HPDE6-E6E7 (cell line): ENCODE results near the gene FARS2.

Experiments
- DNase-seq: peaks from one replicate; pipeline ENCODE4 v3.0.0; 2011; ENCODE audit warnings: missing footprints; ENCODE audit errors: extremely low spot score

The FARS2 gene

DNA sequence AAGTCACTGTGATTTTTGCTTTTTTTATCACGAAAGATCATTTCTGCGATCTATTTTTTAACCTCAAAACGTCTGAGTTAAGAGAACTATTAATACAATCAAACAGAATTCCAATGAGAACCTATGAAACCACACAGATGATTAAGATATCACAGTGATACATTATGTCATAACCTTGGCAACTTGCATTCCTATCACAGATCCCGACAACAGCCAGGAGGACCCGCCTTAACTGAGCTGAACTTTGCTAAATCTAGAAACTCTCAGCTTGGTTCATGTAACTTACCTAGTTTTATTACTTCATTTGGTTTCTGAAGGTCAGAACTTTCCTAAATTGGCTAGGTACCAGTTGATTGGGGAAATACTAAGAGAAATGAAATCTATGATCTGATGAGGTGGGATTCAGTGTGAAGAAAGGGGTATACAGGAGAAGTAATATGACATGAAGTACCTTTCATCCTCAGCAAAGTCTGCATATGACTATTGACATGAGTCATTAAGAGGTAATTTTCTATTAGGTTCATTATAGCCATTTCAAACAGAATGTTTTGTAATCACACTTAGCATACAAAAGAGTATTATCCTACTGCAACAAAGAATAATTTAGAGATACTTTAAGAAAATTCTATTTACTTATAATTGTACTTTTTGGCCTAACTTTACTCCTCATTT is 11.7 kb upstream of the FARS2 start:
- peak; percentile 37 for DNase-seq

DNA sequence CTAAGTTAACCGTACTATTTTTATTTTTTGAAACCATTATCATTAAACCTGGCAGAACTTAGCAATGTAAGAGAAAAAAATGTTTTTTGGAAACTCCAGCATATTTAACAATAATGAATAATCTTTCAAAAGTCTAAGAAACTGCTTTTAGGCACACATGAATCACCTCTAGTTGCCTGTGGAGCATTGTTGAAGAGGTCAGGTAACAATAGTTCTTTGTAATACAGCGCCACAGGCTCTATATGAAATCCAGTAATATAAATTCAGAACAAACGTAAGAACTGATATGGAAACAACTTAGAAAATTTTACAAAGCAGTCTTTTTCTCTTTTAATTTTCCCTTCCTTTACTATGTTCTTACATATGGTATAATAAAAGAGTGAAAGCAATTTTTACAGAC is 10.9 kb upstream of the FARS2 start:
- DNase-seq: no peak

DNA sequence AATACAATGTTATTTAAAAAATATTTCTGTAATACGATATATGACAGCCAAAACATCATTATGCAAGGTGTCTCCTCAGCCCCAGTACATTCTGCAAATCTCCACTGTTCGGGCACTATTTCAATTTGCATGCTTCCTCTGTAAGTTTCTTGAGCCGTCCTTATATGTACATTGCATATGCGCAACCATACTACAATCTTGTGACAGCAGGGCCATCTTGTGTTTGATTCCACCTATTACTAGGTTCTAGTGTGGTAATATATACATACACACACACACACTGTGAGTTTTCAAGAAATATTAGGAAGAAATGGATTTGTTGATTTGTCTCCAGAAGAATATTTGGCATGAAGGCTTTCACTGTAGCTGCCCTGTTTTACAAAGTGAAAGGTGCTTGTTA is 10.4 kb upstream of the FARS2 start:
- DNase-seq: no peak

DNA sequence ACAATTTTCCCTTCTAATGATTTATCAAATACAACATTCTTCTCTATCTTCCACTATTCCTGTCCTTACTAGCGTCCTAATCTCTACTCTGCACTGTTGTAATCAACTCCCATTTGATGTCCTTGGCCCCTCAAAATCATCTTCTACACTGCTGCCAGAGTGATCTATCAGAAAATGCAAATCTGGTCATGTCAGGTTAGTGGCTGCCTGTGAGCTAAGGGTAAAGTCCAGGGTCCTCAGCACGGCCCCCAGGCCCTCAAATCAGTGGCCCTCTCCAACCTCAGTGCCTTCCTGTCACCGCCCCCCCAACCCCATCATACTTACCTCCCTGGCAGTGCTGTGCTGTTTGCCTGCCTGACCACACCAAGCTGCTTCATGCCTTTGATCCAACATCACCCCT is 4.4 kb upstream of the FARS2 start:
- no peak for DNase-seq

DNA sequence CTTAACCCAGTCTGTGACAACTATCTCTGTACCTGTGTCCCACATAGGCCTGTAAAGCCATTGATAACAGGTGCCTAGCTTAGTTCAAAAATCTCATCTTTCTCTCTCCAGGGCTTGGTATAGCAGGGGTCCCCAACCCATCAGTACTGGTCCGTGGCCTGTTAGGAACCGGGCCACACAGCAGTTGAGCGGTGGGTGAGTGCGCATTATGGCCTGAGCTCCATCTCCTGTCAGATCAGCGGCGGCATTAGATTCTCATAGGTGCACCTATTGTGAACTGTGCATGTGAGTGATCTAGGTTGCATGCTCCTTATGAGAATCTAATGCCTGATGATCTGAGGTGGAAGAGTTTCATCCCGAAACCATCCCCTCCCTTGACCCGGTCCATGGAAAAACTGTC is 3.9 kb upstream of the FARS2 start:
- DNase-seq: no peak

DNA sequence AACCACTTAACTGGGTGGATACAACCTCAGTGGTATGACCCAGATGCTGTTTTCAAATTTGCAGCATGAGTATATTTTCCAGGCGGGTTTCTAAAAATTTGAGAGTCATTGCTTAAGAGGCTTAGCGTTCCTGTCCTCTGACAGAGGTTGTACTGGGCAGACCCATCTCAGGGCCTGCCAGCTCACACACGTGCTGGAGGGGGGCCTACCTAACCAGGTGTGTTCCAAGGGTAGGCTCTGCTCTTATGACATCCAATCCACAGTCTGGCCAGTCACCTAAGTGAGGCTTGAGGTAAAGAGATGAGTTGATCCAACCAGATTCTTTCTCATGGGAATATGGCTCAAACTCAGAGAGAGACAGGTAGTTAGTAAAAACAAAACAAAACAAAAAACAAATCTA is 1.9 kb upstream of the FARS2 start:
- no peak for DNase-seq

DNA sequence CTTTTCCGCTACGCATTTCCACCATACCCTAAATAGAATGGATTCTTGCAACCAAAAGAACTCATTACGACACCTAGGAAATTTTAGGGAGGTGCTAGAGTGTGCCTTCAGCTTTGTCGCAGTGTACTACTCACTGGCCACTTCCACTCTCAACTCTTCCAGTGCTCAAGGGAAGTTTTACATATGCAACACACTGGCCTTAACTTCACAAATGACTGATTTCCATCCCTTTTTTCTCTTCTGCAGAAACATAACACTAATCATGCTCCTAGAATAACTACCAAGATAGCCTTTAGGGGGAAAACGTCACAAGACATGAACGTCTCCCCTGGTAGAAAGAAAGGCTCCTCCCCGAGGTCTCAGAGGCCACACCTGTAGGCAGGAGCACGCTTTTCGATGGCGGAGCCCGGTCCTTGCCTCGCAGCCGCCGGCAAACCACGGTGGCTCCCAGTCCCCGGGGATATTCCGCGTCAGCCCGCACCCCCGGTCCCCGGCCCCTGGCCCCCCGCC is 1.1 kb upstream of the FARS2 start:
- DNase-seq: peak; percentile 91

DNA sequence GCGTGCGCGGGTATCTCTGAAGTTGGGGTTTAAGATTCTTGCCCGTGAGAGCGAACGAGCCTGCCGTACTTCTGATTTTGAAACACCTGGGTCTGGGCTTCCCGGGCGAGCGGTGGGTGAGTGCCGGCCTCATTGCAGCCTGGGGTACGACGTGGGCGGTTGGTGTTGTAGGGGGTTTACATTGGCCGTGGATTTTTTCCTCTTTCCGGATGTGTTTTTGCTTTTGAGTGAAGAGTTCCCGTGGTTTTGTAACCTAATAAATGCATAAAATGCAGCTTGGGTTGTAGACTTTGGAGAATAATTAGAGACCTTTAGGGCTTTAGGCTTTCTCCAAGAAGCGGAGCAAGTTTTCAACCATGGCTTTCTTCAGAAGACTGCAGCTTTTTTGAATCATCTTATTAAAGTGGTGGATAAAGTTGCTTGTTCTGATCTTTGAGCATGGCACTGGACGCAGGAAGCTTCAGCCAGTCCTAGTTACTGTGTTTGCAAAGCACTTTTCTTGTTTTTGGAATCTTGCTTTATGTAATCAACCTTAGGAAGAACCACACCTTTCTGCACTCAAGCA is 314 bp downstream of the FARS2 start:
- no peak for DNase-seq

DNA sequence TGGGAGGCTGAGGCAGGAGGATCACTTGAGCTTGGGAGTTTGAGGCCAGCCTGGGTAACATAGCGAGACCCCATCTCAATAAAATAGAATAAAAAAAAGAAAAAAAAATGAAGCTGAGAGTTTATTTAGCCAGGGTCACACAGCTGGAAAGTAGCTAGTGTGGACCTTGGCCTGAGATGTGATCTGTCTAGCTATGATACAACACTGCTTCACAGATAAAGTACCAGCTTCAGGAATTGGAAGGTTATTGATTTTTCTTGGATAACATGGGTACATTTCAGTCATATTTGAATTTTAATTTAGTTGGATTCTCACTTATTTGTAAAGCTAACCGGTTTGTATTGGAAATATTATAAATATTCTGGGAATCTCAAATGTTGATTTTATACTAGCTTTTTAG is 5.1 kb downstream of the FARS2 start:
- no peak for DNase-seq

DNA sequence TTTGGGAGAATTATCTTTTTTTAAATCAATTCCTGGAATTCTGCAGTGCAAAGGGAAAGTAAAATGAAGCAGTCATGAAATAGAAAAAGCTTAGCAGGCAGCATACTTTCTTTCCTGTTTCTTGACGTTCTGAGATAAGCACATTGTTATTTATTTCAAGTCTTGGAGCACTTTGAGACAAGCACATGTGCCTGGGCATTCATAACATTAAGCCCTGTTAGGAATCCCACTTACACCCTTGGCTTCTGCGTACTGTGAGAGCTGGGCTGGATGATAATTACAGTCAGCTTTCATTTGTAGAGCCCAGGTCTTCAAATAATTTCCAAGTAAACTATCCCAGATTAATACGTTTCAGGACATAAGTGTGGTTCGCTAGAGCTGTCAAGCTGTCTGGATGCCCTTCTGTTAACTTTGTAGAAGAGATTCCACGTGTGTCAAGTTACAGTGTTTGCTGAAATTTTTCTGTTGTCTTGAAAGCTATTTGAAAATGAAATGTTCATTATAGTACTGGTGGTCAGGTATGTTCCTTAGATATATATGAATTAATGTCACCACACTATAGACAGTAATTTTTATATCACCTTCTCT is 8.9 kb downstream of the FARS2 start:
- no peak for DNase-seq

DNA sequence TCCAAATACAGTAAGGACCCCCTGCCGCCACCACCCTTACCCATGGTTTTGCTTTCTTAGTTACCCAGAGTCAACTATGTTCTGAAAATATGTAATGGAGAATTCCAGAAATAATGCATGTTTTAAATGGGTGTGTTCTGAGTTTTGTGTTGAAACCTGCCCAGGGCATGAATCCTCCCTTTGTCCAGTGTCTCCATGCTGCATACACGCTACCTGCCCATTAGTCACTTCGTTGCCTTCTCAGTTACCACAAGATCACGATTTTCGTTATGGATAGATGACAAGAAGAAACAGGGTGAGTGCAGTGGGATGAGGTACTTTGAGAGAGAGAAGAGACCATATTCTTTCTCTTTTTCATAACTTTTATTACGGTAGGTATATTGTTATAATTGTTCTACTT is 10.6 kb downstream of the FARS2 start:
- DNase-seq: peak; percentile 66

DNA sequence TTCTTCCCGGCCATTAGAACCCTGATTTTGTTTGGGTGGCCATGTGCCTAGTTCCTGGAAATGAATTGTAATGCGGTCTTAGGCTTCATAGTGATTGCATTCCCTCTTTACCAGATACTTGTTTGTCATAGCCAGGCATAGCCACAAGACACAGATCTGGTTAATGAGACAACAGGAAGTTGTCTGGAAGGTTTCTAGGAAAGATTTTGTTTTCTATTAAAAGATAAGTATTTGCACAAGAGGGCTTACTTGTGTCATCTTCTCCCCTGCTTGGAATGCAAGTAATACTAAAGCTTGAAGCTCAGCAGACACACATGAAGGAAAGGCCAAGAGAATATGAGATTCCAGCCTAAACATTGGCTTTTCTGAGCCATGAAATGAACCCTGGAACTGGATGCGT is 12.9 kb downstream of the FARS2 start:
- no peak for DNase-seq

DNA sequence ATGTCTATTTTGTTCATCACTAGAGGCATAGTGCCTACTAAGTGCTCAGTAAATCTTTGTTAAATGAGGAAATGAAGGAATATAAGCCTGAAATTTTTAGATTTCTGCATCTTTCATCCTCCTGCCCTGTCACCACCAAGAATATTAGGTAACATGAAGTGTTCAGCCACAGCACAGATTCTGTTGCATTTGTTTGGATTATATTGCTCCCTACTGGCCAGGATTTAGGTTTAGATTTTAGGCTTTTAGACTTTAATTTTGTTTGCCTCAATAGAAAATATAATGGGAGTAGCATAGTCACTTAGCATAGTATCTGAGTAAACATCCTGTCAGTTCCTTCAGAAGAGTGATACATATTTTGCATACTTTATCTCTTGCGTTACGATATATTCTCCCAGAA is 14.2 kb downstream of the FARS2 start:
- no peak for DNase-seq

DNA sequence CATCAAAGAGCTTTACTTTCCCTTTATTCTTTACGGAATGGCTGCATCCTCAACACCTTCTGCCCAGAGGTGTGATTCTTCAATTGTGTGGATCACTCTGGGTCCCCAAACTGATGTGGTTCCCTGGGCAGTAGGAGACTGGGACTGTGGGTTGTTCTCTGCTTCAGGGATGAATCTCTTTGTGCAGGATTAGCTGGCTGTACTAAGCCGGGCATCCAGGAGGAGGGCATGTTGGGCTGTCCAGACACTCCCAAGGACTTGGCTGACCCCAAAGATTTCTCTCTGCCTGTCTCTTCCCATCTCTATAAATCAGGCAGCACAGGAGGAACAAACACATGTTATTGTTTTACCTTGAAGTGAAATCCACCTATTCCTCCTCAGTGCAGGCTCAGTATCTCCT is 15.3 kb downstream of the FARS2 start:
- DNase-seq: no peak

DNA sequence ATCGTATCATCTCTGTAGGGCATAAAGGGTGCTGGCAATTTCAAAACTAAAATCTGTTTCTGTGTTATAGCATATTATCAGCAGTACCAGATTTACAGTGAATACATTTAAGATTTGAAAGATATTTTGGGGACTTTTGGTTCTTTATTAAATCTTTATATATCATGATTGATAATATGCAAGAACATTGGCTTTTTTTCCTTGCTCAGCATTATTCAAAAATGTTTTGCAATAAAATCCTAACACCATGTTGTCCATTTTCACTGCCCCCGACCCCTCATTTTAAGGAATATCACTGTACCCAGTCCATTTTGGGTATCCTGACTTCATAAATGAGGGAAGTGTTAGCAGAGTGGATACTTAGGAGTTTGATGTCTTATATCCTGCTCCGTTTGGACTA is 16.3 kb downstream of the FARS2 start:
- no peak for DNase-seq

DNA sequence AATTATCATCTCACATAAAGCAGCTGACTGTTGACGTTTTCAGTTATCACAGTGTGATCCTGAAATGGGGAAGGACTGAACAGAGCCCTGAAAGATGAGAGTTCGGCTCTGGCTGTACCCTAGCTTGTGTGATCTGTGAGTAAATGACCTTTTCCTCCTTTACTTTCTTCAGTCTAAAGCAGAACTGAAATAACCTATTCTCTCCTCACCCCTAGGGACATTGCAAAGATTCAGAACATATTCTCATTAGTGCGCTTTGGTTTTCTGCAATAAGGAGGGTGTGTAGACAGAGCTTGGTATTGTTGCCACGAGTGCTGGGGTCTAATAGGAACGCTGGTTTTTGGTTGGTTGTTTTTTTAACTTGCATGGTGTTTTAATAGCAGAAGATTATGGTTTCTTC is 16.7 kb downstream of the FARS2 start:
- no peak for DNase-seq

DNA sequence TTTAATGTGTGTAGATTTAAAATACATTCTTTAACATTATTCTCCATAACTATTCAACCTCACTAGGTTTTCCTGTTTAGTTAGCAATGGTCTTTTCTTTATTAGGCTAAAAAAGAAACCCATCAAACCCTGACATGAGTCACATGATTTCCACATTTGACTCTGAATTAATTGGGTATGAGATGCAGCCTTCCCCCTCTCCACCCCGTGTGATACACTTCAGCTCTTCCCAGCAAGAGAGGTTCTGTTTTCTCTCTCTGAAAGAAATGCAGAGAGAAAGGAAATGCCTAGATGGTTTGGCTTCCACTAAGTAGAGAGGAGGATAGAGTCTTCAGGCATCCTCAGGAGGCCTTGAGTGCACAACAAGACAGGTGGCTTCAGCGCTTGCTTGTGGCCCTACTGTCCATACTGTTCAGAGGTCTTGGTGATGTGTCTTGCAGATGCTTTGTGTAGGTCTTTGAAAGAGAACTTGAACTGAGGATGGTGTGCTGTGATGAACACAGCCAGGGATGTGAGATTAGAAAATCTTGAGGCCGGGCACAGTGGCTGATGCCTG is 17.3 kb downstream of the FARS2 start:
- DNase-seq: no peak

DNA sequence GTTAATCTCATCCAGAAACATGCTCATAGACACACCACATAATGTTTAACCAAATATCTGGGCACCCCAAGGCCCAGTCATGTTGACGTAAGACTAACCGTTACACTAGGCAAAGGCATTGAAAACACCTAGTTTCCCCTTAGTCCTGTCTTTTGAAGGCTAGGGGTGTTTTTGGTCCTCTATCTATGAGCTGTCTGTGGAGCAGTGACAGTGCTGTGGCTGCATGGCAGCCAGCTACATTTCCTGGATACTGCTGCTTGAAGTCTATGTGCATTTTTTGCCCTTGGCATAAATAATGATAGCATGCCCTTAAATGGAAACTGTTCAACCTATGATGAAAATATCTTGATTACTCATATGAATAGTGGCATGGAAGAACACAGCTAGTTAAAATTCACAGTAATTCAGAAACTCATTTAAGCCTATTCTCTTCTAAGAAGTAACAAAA is 18.6 kb downstream of the FARS2 start:
- no peak for DNase-seq

DNA sequence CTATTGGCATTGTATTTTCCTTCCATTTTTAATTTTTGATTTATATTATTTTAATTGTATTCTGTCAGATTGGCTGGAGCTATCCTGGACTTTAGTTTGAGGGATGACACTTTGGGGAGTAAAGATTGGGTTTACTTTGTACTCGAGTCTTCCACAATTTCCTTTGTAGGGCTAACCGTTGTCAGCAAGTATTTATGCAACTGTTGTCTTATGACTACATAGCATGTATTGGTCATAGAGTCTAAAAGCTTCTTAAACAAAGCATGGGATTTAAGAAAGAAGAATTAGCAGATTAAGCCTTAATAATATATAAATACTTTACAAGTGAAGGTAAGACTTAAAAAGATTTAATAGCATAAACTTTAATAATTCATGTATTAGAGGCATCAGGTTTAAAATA is 19.6 kb downstream of the FARS2 start:
- DNase-seq: no peak

DNA sequence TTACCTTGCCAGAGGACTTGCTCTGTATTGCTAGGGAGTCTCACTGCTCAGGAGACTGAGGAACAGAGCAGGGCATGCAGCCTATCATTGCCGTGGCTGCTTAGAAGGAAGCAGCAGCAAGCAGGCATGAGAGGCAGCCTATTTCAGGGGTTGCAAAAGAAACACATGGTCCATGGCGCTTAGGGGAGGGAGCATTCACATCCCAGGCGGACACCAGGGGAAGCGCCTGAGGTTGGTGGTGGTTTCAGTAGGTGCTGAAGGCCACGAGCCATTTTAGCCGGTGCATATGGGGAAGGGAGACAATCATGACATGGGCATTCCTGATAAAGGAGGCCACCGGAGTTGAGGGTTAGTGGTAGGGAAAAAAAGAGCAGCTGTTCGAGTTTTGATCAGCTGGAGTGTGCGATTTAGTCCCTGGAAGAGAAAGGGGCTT is 20.9 kb downstream of the FARS2 start:
- no peak for DNase-seq

DNA sequence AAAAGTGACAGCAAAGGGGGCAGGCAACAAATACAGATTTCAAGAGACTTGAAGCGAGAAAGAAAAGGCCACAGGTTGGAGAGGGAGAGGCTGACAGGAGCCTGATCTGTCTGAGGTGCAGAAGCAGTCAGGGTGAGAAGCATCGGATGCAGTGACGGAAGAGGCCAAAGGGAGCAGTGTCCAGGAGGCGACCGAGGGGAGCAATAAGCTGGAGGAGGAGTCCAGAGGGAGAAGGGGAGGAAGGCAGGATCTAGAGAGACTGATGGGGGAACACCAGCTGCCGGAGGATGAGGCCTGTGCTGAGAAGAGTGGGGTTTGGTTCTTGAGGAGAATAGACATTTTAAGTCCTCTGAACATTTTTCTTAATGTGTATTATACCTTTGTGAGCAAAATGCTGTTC is 23.8 kb downstream of the FARS2 start:
- DNase-seq: no peak

DNA sequence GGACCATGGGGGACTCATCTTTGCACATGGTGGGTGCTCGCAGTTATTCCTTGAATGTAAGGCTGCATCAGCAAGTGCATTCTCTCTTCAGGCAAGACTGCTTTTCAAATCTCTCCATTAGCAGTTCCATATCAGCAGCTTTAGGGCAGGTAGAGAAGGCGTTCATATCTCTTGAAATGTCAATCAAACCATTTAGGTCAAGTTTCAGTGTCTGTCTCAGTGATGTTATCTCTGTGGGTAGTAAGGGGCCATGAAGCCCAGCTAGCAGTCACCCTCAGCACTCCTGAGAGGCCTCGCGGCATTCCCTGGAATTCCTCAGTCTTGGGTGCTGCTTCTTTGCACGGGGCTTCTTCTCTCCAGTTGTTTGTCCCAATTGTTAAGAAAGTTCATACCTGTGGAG is 24.2 kb downstream of the FARS2 start:
- DNase-seq: no peak

DNA sequence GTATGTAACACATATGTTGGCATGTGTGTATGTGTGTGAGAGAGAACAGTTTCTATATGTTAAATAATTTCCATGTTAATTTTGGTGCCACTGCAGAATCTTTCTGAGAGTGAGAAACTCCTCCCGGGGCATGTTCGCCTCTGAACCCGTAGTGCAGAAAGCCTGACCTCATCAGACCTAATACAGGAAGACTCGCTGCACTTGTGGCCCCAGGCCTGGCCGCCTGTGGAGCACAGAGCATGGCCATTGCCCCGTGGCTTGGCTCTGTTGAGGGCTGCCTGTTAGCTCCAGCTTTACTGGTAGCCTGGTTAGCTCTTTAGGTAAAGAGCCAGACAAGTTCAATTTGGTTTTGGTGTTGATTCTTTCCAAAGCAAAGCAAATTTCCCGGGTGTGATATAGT is 25.5 kb downstream of the FARS2 start:
- no peak for DNase-seq
